HepG2 (cell line): ENCODE measurements around the gene TM4SF1. TPM values are rescaled to one million over a fixed set of nuclear protein-coding genes. Genes with fewer than 3 reads are reported as not detected.

Source experiments
- FOXA3 ChIP-seq: IDR thresholded peaks from 2 replicates; pipeline ENCODE4 v1.6.1; 2016; ENCODE audit warnings: missing genetic modification reagents, missing compliant biosample characterization
- HNF4A ChIP-seq: sonication (generic); formaldehyde crosslinking; IDR thresholded peaks from 2 replicates; pipeline ENCODE4 v1.4.0; 2020; ENCODE audit warnings: missing genetic modification reagents
- HNRNPH1 ChIP-seq: fragments of 200-400 bp; formaldehyde crosslinking; optimal IDR thresholded peaks from 2 replicates; pipeline ENCODE3; 2017; ENCODE audit warnings: mild to moderate bottlenecking, low read depth, low read length
- HNRNPLL ChIP-seq: fragments of 200-400 bp; formaldehyde crosslinking; IDR thresholded peaks from 2 replicates; pipeline ENCODE4 v1.6.1; 2017; ENCODE audit warnings: mild to moderate bottlenecking, low read depth, low read length; ENCODE audit not compliant: poor library complexity, severe bottlenecking
- ISX ChIP-seq: sonication (generic); formaldehyde crosslinking; conservative IDR thresholded peaks from 2 replicates; pipeline ENCODE4 v1.5.0; 2020; ENCODE audit warnings: missing genetic modification reagents
- JUNB ChIP-seq: sonication (generic); formaldehyde crosslinking; IDR thresholded peaks from 2 replicates; pipeline ENCODE4 v1.8.0; 2022; ENCODE audit warnings: missing genetic modification reagents, mild to moderate bottlenecking, borderline replicate concordance
- KAT8 ChIP-seq: IDR thresholded peaks from 2 replicates; pipeline ENCODE4 v1.6.1; 2016; ENCODE audit warnings: missing genetic modification reagents, missing compliant biosample characterization
- MTA3 ChIP-seq: sonication (generic); formaldehyde crosslinking; IDR thresholded peaks from 2 replicates; pipeline ENCODE4 v1.4.0; 2020; ENCODE audit warnings: missing genetic modification reagents
- SALL2 ChIP-seq: sonication (generic); formaldehyde crosslinking; IDR thresholded peaks from 2 replicates; pipeline ENCODE4 v1.8.1; 2023; ENCODE audit warnings: mild to moderate bottlenecking, missing genetic modification reagents, inconsistent platforms
- SMAD1 ChIP-seq: sonication (generic); formaldehyde crosslinking; IDR thresholded peaks from 2 replicates; pipeline ENCODE4 v1.4.0; 2020; ENCODE audit warnings: missing genetic modification reagents, low read depth, mild to moderate bottlenecking, borderline replicate concordance
- TGIF2 ChIP-seq: IDR thresholded peaks from 2 replicates; pipeline ENCODE4 v1.6.1; 2016; ENCODE audit warnings: control low read depth, missing compliant biosample characterization
- XRCC5 ChIP-seq: fragments of 200-400 bp; formaldehyde crosslinking; optimal IDR thresholded peaks from 2 replicates; pipeline ENCODE3; 2017; ENCODE audit warnings: mild to moderate bottlenecking, low read length
- ZEB1 ChIP-seq: IDR thresholded peaks from 2 replicates; pipeline ENCODE4 v1.6.1; 2012; ENCODE audit warnings: mild to moderate bottlenecking, low read depth, inconsistent platforms; ENCODE audit not compliant: insufficient replicate concordance
- ZFP37 ChIP-seq: sonication (generic); formaldehyde crosslinking; IDR thresholded peaks from 2 replicates; pipeline ENCODE4 v1.4.0; 2020; ENCODE audit warnings: missing genetic modification reagents, borderline replicate concordance
- ZFP62 ChIP-seq: sonication (generic); formaldehyde crosslinking; IDR thresholded peaks from 2 replicates; pipeline ENCODE4 v1.4.0; 2020; ENCODE audit warnings: missing genetic modification reagents
- ZNF570 ChIP-seq: sonication (generic); formaldehyde crosslinking; IDR thresholded peaks from 2 replicates; pipeline ENCODE4 v1.4.0; 2020; ENCODE audit warnings: mild to moderate bottlenecking, missing genetic modification reagents, borderline replicate concordance
- ZSCAN29 ChIP-seq: sonication (generic); formaldehyde crosslinking; conservative IDR thresholded peaks from 2 replicates; pipeline ENCODE4 v1.4.0; 2020; ENCODE audit warnings: mild to moderate bottlenecking, missing genetic modification reagents
- polyA plus RNA-seq, 8 experiments: library from polyadenylated mRNA; depleted of rRNA in 3 of 8; stranded (reverse) in 7 of 8; unstranded in 1 of 8; fragments of >200 nt; fragmentation: Illumina TruSeq in 4 of 8; extraction: Trizol in 4 of 8; gene quantifications; 2 replicates each; pipeline versions ENCODE4 v1.2.1 to v1.2.3, GENCODE V29; 2011 to 2016; ENCODE audit warnings: low read depth in 4 of 8, missing spikeins in 1 of 8, mixed read lengths in 1 of 8; ENCODE audit not compliant: insufficient read depth in 1 of 8
- total RNA-seq, 5 experiments: library from RNA; depleted of rRNA; stranded (reverse); fragments of >200 nt; fragmentation: Illumina TruSeq; extraction: Trizol; gene quantifications; 2 replicates each; pipeline ENCODE4 v1.2.3, GENCODE V29; 2016; ENCODE audit warnings: low read depth in 1 of 5
- TF ChIP-seq, protein P1 (sequence below): sonication (generic); formaldehyde crosslinking; IDR thresholded peaks from 2 replicates; pipeline ENCODE4 v1.8.1; 2023; ENCODE audit warnings: mild to moderate bottlenecking, missing genetic modification reagents
- TF ChIP-seq, protein P2 (sequence below): sonication (generic); formaldehyde crosslinking; IDR thresholded peaks from 2 replicates; pipeline ENCODE4 v1.4.0; 2020; ENCODE audit warnings: mild to moderate bottlenecking, missing genetic modification reagents
- TF ChIP-seq, protein P3 (sequence below): sonication (generic); formaldehyde crosslinking; conservative IDR thresholded peaks from 2 replicates; pipeline ENCODE4 v1.4.0; 2020; ENCODE audit warnings: mild to moderate bottlenecking, missing genetic modification reagents, moderate library complexity
- TF ChIP-seq, protein P4 (sequence below): sonication (generic); formaldehyde crosslinking; IDR thresholded peaks from 2 replicates; pipeline ENCODE4 v1.4.0; 2020; ENCODE audit warnings: mild to moderate bottlenecking, missing genetic modification reagents
- TF ChIP-seq, protein P5 (sequence below), 2 experiments: fragments of 450-650 bp in 1 of 2; sonication (generic) in 1 of 2; formaldehyde crosslinking; IDR thresholded peaks; 2 replicates each; pipeline versions ENCODE4 v1.5.0 to v1.8.0; 2020 to 2022; ENCODE audit warnings: mild to moderate bottlenecking in 1 of 2, missing genetic modification reagents in 1 of 2

The TM4SF1 gene
- total and polyA plus RNA-seq, 2 of the 13 experiments (the other 11 are each of a cell fraction or from before 2014, with no cell fraction given): 431 to 1,359 TPM

DNA sequence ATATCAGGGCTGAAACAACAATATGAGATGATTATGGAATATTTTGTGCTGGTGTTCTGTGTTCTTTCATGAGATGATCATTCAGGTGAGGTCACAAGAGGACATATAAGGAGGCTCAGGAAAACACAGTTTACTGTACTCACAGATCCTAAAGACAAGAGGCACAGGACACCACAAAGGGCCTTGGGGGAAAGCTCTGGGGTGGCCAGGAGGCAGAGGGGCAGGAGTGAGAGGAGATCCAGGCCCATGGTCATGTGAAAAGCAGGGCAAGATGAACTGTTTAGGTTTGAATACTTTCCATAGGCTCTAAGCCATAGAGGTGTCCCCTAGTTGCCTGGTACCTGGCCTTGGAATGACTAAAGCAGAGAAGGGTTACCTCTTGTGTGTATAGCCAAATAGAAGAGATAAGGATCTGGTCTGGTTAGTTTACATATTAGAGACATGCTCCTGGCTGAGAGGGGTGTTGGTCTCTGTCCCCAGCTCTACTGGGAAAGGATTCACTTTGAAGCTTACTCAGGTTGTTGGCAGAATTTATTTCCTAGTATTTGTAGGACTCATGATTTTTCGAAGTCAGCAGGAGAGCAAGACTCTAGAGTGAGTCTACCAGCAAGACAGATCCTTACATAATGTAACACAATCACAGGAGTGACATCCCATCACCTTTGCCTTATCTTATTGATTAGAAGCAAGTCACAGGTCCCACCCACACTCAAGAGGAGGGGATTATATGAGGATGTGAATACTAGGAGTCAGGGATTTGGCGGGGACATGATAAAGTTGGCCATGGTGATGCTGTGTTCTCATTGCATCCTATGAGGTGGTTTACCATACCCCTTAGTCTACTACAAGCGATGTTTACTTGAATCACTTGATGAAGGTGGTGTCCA lies 11.3 kb upstream of the TM4SF1 start (continued):
- TF ChIP-seq SMAD1 (no peak), HNRNPLL (no peak), ZEB1 (no peak), MTA3 (no peak), XRCC5 (no peak), HNRNPH1 (no peak), ZSCAN29 (no peak), SALL2 (no peak), ZFP62 (CRISPR knock-in tag) (no peak), ZFP37 (no peak), KAT8 (CRISPR knock-in tag) (0 out of 2 replicates have a peak, but pooled peaks have one; percentile 9), TGIF2 (CRISPR knock-in tag) (0 out of 2 replicates have a peak, but pooled peaks have one; percentile 35), HNF4A (CRISPR knock-in tag) (peak; percentile 42), JUNB (CRISPR knock-in tag) (no peak), FOXA3 (peak; percentile 51), ISX (no peak), ZNF570 (no peak)
- TF ChIP-seq, protein P1, sequence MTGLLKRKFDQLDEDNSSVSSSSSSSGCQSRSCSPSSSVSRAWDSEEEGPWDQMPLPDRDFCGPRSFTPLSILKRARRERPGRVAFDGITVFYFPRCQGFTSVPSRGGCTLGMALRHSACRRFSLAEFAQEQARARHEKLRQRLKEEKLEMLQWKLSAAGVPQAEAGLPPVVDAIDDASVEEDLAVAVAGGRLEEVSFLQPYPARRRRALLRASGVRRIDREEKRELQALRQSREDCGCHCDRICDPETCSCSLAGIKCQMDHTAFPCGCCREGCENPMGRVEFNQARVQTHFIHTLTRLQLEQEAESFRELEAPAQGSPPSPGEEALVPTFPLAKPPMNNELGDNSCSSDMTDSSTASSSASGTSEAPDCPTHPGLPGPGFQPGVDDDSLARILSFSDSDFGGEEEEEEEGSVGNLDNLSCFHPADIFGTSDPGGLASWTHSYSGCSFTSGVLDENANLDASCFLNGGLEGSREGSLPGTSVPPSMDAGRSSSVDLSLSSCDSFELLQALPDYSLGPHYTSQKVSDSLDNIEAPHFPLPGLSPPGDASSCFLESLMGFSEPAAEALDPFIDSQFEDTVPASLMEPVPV (CRISPR knock-in tag): peak; percentile 67
- TF ChIP-seq, protein P2, sequence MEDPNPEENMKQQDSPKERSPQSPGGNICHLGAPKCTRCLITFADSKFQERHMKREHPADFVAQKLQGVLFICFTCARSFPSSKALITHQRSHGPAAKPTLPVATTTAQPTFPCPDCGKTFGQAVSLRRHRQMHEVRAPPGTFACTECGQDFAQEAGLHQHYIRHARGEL (CRISPR knock-in tag): no peak
- TF ChIP-seq, protein P3, sequence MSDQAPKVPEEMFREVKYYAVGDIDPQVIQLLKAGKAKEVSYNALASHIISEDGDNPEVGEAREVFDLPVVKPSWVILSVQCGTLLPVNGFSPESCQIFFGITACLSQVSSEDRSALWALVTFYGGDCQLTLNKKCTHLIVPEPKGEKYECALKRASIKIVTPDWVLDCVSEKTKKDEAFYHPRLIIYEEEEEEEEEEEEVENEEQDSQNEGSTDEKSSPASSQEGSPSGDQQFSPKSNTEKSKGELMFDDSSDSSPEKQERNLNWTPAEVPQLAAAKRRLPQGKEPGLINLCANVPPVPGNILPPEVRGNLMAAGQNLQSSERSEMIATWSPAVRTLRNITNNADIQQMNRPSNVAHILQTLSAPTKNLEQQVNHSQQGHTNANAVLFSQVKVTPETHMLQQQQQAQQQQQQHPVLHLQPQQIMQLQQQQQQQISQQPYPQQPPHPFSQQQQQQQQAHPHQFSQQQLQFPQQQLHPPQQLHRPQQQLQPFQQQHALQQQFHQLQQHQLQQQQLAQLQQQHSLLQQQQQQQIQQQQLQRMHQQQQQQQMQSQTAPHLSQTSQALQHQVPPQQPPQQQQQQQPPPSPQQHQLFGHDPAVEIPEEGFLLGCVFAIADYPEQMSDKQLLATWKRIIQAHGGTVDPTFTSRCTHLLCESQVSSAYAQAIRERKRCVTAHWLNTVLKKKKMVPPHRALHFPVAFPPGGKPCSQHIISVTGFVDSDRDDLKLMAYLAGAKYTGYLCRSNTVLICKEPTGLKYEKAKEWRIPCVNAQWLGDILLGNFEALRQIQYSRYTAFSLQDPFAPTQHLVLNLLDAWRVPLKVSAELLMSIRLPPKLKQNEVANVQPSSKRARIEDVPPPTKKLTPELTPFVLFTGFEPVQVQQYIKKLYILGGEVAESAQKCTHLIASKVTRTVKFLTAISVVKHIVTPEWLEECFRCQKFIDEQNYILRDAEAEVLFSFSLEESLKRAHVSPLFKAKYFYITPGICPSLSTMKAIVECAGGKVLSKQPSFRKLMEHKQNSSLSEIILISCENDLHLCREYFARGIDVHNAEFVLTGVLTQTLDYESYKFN (CRISPR knock-in tag): peak; percentile 70
- TF ChIP-seq, protein P4, sequence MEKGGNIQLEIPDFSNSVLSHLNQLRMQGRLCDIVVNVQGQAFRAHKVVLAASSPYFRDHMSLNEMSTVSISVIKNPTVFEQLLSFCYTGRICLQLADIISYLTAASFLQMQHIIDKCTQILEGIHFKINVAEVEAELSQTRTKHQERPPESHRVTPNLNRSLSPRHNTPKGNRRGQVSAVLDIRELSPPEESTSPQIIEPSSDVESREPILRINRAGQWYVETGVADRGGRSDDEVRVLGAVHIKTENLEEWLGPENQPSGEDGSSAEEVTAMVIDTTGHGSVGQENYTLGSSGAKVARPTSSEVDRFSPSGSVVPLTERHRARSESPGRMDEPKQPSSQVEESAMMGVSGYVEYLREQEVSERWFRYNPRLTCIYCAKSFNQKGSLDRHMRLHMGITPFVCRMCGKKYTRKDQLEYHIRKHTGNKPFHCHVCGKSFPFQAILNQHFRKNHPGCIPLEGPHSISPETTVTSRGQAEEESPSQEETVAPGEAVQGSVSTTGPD (CRISPR knock-in tag): peak; percentile 98
- TF ChIP-seq, protein P5, sequence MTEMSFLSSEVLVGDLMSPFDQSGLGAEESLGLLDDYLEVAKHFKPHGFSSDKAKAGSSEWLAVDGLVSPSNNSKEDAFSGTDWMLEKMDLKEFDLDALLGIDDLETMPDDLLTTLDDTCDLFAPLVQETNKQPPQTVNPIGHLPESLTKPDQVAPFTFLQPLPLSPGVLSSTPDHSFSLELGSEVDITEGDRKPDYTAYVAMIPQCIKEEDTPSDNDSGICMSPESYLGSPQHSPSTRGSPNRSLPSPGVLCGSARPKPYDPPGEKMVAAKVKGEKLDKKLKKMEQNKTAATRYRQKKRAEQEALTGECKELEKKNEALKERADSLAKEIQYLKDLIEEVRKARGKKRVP (CRISPR knock-in tag; IDR thresholded peaks at IDR 0.05): 0 out of 4 replicates have a peak, but pooled peaks of 1 of the 2 experiments have one; percentile 35
